K562 (cell line): ENCODE measurements around the gene NECTIN4. TPM values are rescaled to one million over a fixed set of nuclear protein-coding genes. Genes with fewer than 3 reads are reported as not detected.

Experiments
- ATAC-seq: fragments of 200-7000 bp; cut with Tn5 transposase; 3 replicates; pipeline ENCODE4 v1.9.1; 2020; ENCODE audit warnings: moderate library complexity
- BruUV-seq: library from RNA; stranded (reverse); fragments of 400-500 nt; replicated peaks from 2 replicates; lab custom pipeline; 2021; lab: Mats Ljungman, UMichigan
- CTCF ChIA-PET: fragments of 300-600 bp; formaldehyde crosslinking; extraction: SDS; loops from one replicate; lab custom pipeline; 2021; ENCODE audit warnings: low intra/inter-chr PET ratio; lab: Yijun Ruan, JAX
- POLR2A ChIA-PET: fragments of 300-600, 350-650 bp; sonication (Branson Sonifier 250); formaldehyde crosslinking; extraction: SDS; loops from one replicate; lab custom pipeline; 2021; ENCODE audit warnings: antibody characterized with exemption, inconsistent platforms; lab: Yijun Ruan, JAX
- DNase-seq, 4 experiments: peaks; one replicate each; pipeline versions ENCODE4 v3.0.0 to v3.0.0-alpha.2; 2011 to 2018; ENCODE audit warnings: low spot score in 3 of 4, mixed read lengths in 3 of 4; ENCODE audit errors: extremely low read depth in 1 of 4
- FAIRE-seq: peaks from 2 replicates; lab custom pipeline; 2011; peaks lifted over from hg19 to GRCh38; lab: Jason Lieb, UNC
- H2AFZ ChIP-seq: 2 replicates; pipeline ENCODE4 v1.6.0; 2011; ENCODE audit warnings: low read depth, low read length, control low read depth, inconsistent platforms
- H3K27ac ChIP-seq: fragments of 200-600 bp; 3 replicates; pipeline ENCODE4 v1.8.0; 2011; ENCODE audit warnings: low read depth, mild to moderate bottlenecking, control low read depth, inconsistent platforms, low read length, moderate library complexity, mixed read lengths; ENCODE audit errors: extremely low read depth
- H3K27me3 ChIP-seq, 2 experiments: fragments of 300-600 bp in 1 of 2; 2 replicates in 1 of 2; 3 replicates in 1 of 2; pipeline versions ENCODE4 v1.6.0 to v1.8.0; 2011; ENCODE audit warnings: inconsistent platforms in 2 of 2, low read length in 2 of 2, mild to moderate bottlenecking in 1 of 2, mixed read lengths in 1 of 2, moderate library complexity in 1 of 2; ENCODE audit not compliant: control insufficient read depth in 2 of 2, insufficient read depth in 2 of 2
- H3K36me3 ChIP-seq: fragments of 300-600 bp; 3 replicates; pipeline ENCODE4 v1.8.0; 2011; ENCODE audit warnings: mild to moderate bottlenecking, low read length, inconsistent platforms; ENCODE audit not compliant: control insufficient read depth, insufficient read depth
- H3K4me1 ChIP-seq, 2 experiments: fragments of 200-600 bp in 1 of 2; replicated peaks in 1 of 2; 2 replicates in 1 of 2; 3 replicates in 1 of 2; pipeline versions ENCODE4 v1.5.1 to v1.8.0; 2011; ENCODE audit warnings: inconsistent platforms in 2 of 2, low read length in 2 of 2, mild to moderate bottlenecking in 1 of 2, mixed read lengths in 1 of 2, moderate library complexity in 1 of 2; ENCODE audit not compliant: control insufficient read depth in 2 of 2, insufficient read depth in 2 of 2
- H3K4me2 ChIP-seq: 2 replicates; pipeline ENCODE4 v1.6.1; 2011; ENCODE audit warnings: low read length, control low read depth, inconsistent platforms, mixed read lengths; ENCODE audit not compliant: insufficient read depth
- H3K4me3 ChIP-seq: fragments of 200-600 bp; sonication (generic), shearing (Covaris generic); 2 replicates; pipeline ENCODE4 v1.5.1; 2016; ENCODE audit warnings: control low read depth, inconsistent platforms
- H3K79me2 ChIP-seq: fragments of 200-600 bp; 3 replicates; pipeline ENCODE4 v1.8.0; 2011; ENCODE audit warnings: low read length, inconsistent platforms; ENCODE audit not compliant: control insufficient read depth, insufficient read depth
- H3K9ac ChIP-seq, 2 experiments: 2 replicates each; pipeline versions ENCODE4 v1.6.0 to v1.6.1; 2011; ENCODE audit warnings: low read depth in 2 of 2, low read length in 2 of 2, control low read depth in 1 of 2, inconsistent platforms in 1 of 2, mild to moderate bottlenecking in 1 of 2, mixed read lengths in 1 of 2; ENCODE audit not compliant: insufficient read depth in 1 of 2
- H3K9me1 ChIP-seq: one replicate; pipeline ENCODE4 v1.6.0; 2011; ENCODE audit warnings: inconsistent platforms, mild to moderate bottlenecking, low read length, moderate library complexity; ENCODE audit not compliant: control insufficient read depth, insufficient read depth
- H3K9me3 ChIP-seq: replicated peaks from 2 replicates; pipeline ENCODE4 v1.5.1; 2011; ENCODE audit warnings: low read depth, low read length, inconsistent platforms; ENCODE audit not compliant: control insufficient read depth, insufficient read depth
- H4K20me1 ChIP-seq: replicated peaks from 2 replicates; pipeline ENCODE4 v1.6.1; 2011; ENCODE audit warnings: low read length, inconsistent platforms, mixed read lengths; ENCODE audit not compliant: control insufficient read depth, insufficient read depth
- AFF1 ChIP-seq, 2 experiments: fragments of 450-650 bp; IDR thresholded peaks; 2 replicates each; pipeline ENCODE4 v1.6.1; 2018; ENCODE audit warnings: mild to moderate bottlenecking in 2 of 2, low read depth in 1 of 2; ENCODE audit not compliant: partially characterized antibody in 2 of 2
- KLF10 ChIP-seq: fragments of 250-450 bp; sonication (Bioruptor Pico); IDR thresholded peaks from 2 replicates; pipeline ENCODE4 v1.6.1; 2021; ENCODE audit warnings: matching md5 sums
- NR3C1 ChIP-seq: sonication (generic); formaldehyde crosslinking; IDR thresholded peaks from 2 replicates; pipeline ENCODE4 v1.8.1; 2022; ENCODE audit warnings: missing genetic modification reagents
- ZNF318 ChIP-seq, 2 experiments: fragments of 450-650 bp; IDR thresholded peaks; 2 replicates each; pipeline ENCODE4 v1.6.1; 2016; ENCODE audit warnings: mild to moderate bottlenecking in 2 of 2, borderline replicate concordance in 1 of 2, low read depth in 1 of 2, moderate library complexity in 1 of 2
- ZNF644 ChIP-seq: fragments of 200-800 bp; sonication (Bioruptor generic); IDR thresholded peaks from 2 replicates; pipeline ENCODE4 v1.6.1; 2016; ENCODE audit warnings: low read depth, missing genetic modification characterization, missing compliant biosample characterization
- WGBS: fragments of 100-300 bp; shearing (Covaris generic); methylation state at CpG from one replicate; pipeline ENCODE4 v1.1.6; 2016; ENCODE audit warnings: low coverage, mixed read lengths; ENCODE audit not compliant: insufficient coverage; ENCODE audit errors: missing lambda C conversion rate; 5-methylcytosine and 5-hydroxymethylcytosine counted together
- in situ Hi-C: fragments of 300-500 bp; cut with MboI; formaldehyde crosslinking; loops from 4 replicates; pipeline ENCODE4 v1.15.0; 2018; ENCODE audit warnings: inconsistent platforms, mixed read lengths
- intact Hi-C: fragments of 100-400 bp; cut with micrococcal nuclease; formaldehyde crosslinking; loops from 2 replicates; pipeline ENCODE4 v1.14.2; 2022
- polyA plus RNA-seq, 8 experiments: library from polyadenylated mRNA; depleted of rRNA in 4 of 8; stranded (reverse) in 5 of 8; unstranded in 3 of 8; fragments of >200 nt; fragmentation: Nextera tagmentation in 2 of 8; fragmentation: Illumina TruSeq in 1 of 8; extraction: Ambion mirVana in 2 of 8; extraction: Trizol in 1 of 8; gene quantifications; 2 replicates each; pipeline versions ENCODE4 v1.2.1 to v1.2.3, GENCODE V29; 2011 to 2014; ENCODE audit warnings: inconsistent platforms in 1 of 8, missing spikeins in 1 of 8
- total RNA-seq, 7 experiments: library from RNA; depleted of rRNA in 6 of 7; stranded (reverse); fragments of >200 nt in 6 of 7; fragmentation: Illumina TruSeq in 2 of 7; extraction: Trizol in 2 of 7; gene quantifications; 2 replicates each; pipeline versions ENCODE4 v1.2.1 to v1.2.3, GENCODE V29; 2011 to 2021; ENCODE audit warnings: low replicate concordance in 1 of 7

The NECTIN4 gene
- total and polyA plus RNA-seq, 9 of the 15 experiments (the other 6 are each of a cell fraction or from before 2014, with no cell fraction given) = 0.01 to 0.09 TPM; not detected in 7

GRCh38 chr1:161096015-161096414 lies 6.7 kb upstream of the NECTIN4 start:
- WGBS = 29% methylated on average over 2 of the region's 2 CpGs
- ATAC-seq = no peak
- Histone ChIP-seq H3K79me2 (no peaks in the 10 kb centered on the region), H3K4me1 (peaks cover 0 to 7% of the 10 kb centered on the region in 2 experiments; a peak in 1 of 5 replicates), H3K9me3 (peaks cover 4% of the 10 kb centered on the region; the same call in 1 of the 2 replicates), H3K27ac (no peak overlapping the region), H2AFZ (no peak overlapping the region), H3K27me3 (no peaks in the 10 kb centered on the region), H4K20me1 (no peaks in the 10 kb centered on the region), H3K9me1 (no peaks in the 10 kb centered on the region), H3K9ac (no peak overlapping the region), H3K4me3 (no peak overlapping the region), H3K4me2 (no peak overlapping the region), H3K36me3 (peaks cover 22% of the 10 kb centered on the region; the same call in 2 of the 3 replicates)
- BruUV-seq = no TSS peak
- FAIRE-seq = no peak
- intact Hi-C loops = loop anchor here (1.0 to 5.0 kb wide), 3 partner anchors 43 to 259 kb away; no protein-coding TSS in a partner anchor
- ChIA-PET POLR2A (interaction anchor here (1.2 kb wide), 1 partner anchor 37 kb away, joined by 3 read pairs; the partner anchor contains the start of gene DEDD), CTCF (interaction anchor here (0.8 kb wide), 1 partner anchor 106 kb away, joined by 3 read pairs; no protein-coding TSS in a partner anchor)
- TF ChIP-seq ZNF644 (no peak), AFF1 (IDR thresholded peaks at IDR 0.05; ENCODE audit: low read depth in 1 of 2, partially characterized antibody in 2 of 2) (no peak), ZNF318 (IDR thresholded peaks at IDR 0.05; ENCODE audit: borderline replicate concordance in 1 of 2, low read depth in 1 of 2) (no peak), KLF10 (CRISPR knock-in tag) (no peak), NR3C1 (no peak)
- in situ Hi-C loops = loop anchor here (10.0 to 25.0 kb wide), 2 partner anchors 101 to 259 kb away; no protein-coding TSS in a partner anchor
- no peak for DNase-seq
